NCI-H748 (cell line): ENCODE data around the gene CEBPZ.
"Not testable (repeated sequence)": the region's sequence is repeated elsewhere in the genome, so short reads cannot be mapped to it uniquely, and the experiment has no call there.

ENCODE experiments used
- DNase-seq: peaks from one replicate; lab custom pipeline; 2025; ENCODE audit not compliant: unreplicated experiment; lab: John Stamatoyannopoulos, UW

The CEBPZ gene, protein sequence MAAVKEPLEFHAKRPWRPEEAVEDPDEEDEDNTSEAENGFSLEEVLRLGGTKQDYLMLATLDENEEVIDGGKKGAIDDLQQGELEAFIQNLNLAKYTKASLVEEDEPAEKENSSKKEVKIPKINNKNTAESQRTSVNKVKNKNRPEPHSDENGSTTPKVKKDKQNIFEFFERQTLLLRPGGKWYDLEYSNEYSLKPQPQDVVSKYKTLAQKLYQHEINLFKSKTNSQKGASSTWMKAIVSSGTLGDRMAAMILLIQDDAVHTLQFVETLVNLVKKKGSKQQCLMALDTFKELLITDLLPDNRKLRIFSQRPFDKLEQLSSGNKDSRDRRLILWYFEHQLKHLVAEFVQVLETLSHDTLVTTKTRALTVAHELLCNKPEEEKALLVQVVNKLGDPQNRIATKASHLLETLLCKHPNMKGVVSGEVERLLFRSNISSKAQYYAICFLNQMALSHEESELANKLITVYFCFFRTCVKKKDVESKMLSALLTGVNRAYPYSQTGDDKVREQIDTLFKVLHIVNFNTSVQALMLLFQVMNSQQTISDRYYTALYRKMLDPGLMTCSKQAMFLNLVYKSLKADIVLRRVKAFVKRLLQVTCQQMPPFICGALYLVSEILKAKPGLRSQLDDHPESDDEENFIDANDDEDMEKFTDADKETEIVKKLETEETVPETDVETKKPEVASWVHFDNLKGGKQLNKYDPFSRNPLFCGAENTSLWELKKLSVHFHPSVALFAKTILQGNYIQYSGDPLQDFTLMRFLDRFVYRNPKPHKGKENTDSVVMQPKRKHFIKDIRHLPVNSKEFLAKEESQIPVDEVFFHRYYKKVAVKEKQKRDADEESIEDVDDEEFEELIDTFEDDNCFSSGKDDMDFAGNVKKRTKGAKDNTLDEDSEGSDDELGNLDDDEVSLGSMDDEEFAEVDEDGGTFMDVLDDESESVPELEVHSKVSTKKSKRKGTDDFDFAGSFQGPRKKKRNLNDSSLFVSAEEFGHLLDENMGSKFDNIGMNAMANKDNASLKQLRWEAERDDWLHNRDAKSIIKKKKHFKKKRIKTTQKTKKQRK

DNA sequence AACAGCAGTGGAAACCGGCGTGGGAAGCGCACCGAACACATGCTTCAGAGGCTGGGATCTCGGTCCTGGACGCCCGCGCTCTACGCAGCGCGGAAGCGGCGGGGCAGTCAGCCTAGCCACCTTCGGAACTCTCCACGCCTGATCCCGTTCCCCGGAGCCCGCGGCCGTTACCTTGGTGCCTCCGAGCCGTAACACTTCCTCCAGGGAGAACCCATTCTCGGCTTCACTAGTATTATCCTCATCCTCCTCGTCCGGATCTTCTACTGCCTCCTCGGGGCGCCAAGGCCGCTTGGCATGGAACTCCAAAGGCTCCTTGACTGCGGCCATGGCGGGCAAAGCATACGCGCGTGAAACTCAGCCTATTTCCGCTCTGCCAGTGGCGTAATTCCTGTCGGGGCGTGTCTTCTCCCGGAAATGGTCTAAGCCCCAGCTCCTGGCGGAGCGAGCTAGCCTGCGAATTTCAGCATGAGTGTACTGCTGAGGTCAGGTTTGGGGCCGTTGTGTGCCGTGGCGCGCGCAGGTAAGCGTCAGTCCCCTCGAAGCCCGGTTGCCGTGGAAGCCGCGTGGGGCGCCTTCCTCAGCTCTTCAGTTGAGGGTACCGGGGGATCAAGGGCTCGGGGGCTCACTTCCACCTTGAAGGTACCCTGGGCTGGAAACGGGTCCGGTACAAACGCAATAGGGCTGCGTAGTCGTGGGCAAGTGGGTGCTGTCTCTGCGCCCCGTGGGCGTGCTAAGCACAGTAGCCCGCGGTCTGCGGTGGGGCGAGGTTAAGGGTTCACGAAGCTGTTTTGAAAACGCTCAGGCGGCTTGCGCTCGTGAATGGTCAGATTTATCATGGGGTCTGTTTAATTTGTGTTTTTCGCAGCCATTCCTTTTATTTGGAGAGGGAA is at the start of gene CEBPZ, which contains the start of gene NDUFAF7:
TSS of gene CEBPZ (minus strand) at position 356 of the 890 bp plus-strand sequence. CDS start at position 327, 29 bp downstream.
TSS of gene NDUFAF7 (plus strand) at position 418 of the 890 bp plus-strand sequence. CDS start at position 466, 48 bp downstream.
- DNase-seq, result peak; percentile 90

DNA sequence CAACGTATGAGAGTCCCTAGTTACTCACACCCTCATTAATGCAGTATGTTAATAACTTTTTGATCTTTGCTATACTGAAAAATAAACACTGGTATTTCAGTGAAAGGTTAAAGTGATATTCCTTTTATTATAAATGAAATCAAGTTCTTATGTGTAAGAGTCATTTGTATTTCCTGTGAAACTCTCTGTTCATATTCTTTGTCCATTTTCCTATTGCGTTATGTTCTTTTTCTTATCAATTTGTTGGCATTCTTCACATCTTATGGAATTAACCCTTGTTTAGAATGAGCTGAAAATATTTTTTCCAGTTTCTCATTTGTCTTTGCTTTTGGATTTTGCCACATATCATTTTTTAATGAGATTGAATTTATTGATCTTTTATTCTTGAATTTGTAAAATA is 44.9 kb upstream of the CEBPZ start:
- DNase-seq, result no peak

DNA sequence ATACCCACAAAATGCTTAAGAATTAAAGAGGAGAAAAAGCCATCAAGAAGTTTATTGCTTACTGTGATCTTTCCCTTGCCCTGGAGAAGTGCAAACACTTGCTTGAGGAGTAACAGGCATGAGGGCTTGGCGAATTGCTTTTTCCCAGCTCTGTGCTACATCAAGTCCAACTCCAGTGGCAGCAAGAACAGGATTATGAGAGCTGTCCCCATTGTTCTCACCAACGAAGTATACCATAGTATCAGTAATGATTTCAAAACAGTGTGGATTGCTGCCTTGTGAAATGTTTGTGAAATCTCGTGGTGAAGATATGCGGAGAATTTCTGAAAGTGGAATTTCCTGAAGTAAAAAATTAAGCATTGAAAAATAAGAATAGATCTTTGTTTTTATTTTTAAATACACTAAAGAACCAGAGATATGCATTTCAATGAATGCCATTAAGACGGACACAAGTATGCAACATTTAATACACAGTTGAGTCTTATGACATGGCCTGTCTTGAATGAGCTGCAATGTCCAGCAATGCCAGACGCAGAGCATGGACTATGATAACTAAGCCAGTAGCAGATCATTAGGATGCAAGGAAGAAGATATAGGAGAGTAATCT is 43.1 kb upstream of the CEBPZ start:
- no peak for DNase-seq

DNA sequence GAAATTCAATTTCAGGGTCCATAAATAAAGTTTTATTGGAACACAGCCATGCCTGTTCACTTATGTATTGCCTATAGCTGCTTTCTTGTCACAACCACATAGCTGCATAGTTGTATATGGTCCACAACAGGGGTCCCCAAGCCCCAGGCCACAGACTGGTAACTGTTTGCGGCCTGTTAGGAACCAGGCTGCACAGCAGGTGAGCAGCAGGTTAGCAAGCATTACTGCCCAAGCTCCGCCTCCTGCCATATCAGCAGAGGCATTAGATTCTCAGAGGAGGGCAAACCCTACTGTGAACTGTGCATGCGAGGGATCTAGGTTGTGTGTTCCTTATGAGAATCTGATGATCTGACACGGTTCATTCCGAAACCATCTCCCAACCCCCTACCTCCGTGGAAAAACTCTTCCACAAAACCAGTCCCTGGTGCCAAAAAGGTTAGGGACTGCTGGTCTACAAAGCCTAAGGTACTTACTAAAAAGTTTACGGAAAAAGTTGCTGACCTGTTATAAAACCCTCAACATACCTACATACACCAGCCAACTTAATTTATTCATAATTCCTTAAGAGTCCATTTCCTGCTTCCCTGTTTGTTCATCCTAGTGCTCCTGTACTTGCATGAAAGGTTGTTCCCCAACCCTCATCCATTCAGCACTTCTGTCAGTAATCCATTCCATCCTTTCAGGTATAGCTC is 40.1 kb upstream of the CEBPZ start:
- no peak for DNase-seq

DNA sequence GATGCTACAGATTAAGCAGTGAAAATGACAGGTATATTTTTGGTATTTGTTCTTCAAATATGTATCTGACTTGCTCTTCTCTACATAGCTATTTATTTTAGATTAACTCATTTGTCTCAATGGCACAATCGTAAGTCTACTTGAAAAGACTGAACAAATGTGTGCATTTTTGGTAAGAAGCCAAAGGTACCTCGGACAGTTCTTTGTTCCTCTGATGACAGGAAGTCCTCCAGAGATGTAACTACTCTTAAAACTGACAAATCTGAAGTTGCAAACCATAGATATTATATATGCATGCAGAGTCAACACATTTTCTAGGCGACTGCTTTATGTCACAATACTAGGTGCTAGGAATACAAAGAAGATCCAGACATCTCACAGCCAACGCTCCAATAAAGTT is 36.7 kb upstream of the CEBPZ start:
- DNase-seq, result no peak

DNA sequence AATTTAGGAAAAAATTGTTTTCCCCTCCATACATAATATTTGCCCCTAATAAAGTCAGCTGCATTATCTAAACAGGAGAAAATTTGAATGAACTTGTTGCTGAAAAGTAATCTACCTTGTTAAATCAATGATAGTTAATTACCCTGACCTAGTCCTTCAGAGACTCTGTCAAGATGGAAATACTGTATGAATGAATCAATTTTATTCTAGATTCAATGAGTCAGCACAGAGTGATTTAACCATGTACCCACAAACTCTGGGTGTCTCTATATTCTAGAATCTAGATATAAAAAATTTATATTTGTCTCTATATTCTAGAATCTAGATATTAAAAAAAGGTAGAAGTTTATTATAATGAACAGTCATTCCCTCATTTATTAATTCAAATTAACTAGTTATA is 36.3 kb upstream of the CEBPZ start:
- DNase-seq, result no peak

DNA sequence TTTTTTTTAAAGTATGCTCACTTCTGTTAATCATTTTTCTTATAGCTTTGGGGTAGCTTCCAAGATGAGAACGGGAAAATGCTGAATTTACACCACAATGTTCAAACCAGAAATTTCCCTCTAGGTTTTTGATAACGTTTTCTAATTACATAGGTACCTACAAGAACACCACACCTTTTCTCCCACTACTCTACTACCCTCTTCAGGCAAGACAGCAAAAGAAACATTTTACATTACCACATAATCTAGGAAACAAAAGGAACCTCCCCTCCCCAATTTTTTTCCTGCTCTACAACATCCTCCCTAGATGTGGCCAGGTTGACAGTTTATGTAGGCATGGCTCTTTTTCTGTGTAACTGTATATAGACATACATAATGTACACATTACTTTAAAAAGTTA is 32.4 kb upstream of the CEBPZ start:
- DNase-seq, result no peak

DNA sequence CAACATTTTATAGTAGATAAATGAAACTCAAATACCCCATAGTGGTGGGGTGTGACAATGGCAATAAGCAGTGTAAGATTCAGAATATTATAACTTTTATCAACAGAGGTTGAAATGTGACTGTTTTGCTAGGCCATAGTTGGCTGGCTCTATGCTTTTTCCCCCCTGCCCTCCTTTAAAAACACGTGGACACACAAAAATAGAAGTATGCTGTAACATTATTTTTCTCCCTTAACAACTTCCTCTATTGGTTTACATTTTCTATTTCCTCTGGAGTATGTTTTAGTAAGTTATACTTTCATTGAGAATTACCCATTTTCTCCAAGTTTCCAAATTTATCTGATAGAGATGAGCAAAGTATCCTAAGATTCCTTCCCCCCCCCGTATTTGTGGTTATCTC is 31.1 kb upstream of the CEBPZ start:
- DNase-seq, result no peak

DNA sequence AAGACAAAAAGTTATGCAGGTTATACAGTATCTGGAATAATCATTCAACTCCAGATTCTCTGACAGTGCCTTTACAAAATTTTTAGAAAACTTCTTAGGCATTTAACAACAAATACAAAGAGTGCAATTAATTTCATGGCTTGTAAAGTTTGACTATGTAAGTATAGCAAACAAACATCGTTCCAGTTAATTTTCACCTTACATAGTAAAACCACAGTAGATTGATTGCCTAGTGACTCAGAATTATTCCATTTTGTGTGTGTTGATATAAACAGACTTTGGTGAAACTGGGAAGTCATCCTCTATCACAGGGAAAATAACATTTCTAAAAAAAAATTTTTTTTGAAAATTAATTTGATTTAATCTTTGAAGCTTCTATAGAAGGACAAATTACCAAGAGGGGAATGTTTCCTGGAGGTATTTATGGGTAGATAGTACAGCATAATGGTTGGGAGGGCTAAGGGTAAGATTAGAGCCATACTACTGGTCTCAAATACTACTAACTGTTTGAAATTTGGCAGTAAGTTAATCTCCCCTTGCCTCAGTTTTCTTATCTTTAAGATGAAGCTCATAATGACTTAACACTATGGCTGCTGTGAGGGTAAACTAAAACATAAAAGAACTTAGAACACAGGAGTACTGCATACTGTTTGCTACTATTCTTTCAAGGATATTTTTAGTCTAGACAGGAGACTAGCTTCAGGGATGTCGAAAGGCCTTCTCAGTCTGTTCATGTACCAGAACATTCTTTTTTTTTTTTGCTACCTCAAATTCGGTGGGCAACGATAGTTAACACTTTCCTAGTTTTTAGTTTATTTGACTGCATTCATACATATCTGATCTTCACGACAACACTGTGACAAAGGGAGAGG is 19.7 kb upstream of the CEBPZ start:
- no peak for DNase-seq

DNA sequence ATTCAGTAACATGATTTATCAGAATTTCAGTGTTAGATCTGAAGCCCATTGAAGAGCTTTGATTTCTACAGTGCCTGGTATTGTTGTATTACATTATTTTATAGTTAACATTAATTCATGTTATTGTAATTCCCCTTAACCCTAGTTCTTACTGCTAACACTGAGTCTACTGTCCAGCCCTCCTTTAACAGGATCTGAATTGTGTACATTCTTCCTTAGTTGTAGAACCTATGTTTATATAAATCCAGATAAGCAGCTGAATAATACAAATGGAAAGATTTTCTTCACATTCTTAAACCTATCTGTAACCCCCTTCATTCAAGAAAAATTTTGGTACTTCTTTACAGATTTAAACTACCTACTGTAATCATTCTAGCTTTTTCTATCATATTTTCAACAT is 14.8 kb upstream of the CEBPZ start:
- DNase-seq, result no peak

DNA sequence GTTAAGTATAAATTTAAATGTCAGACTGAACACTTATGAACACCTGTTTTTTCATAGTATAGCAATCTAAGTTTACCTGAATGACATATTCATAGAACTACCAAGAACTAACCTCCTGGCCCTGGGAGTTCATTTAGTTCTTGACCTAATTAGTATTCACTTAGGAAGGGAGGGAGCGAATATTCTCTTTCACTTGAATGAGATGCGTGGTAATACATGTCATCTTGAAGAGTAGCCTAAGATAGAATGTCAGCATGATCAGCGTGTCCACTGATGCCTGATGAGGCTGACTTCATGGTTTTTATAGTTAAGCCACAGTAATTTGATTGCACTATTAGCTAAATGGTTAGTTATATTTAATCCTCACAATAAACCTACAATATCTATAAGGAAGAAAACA is 13.4 kb upstream of the CEBPZ start:
- DNase-seq, result no peak

DNA sequence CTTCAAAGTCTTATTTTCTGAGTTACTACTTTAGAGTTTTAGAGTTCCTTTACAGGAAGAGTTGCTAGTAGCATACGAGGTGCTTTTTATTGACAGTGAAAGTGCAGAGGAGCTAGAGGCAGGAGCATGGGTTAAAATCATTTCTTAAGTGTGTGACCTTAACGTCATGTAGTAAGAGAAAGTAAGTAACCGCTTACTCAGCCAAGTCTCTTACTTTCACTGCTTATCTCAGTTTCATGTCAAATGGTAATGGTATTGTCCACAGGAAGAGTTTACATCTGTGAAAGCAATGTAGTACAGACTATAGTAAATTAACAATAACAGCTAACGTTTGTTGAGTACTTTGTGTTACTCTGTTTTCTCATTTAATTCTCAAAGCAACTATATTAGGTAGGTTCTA is 12.6 kb upstream of the CEBPZ start:
- no peak for DNase-seq

DNA sequence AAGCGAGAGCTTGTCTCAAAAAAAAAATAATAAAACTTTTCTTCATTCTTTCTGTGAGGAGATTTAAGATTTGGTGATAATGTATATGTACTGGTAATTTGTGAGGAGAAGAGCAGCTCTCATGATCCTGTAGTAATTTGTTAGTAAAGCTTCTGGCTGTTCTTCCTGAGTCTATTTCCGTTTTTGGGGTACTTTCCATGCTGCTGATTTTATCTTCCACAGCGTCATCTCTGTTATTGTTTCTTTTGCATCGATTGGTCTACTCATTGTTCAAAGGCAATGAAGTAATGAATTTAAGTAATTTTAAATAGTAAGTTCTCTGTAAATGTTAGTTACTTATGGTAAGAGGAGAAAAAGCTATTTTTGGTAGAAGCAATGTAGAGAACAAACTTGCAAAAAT is 12.0 kb upstream of the CEBPZ start:
- DNase-seq, result no peak

DNA sequence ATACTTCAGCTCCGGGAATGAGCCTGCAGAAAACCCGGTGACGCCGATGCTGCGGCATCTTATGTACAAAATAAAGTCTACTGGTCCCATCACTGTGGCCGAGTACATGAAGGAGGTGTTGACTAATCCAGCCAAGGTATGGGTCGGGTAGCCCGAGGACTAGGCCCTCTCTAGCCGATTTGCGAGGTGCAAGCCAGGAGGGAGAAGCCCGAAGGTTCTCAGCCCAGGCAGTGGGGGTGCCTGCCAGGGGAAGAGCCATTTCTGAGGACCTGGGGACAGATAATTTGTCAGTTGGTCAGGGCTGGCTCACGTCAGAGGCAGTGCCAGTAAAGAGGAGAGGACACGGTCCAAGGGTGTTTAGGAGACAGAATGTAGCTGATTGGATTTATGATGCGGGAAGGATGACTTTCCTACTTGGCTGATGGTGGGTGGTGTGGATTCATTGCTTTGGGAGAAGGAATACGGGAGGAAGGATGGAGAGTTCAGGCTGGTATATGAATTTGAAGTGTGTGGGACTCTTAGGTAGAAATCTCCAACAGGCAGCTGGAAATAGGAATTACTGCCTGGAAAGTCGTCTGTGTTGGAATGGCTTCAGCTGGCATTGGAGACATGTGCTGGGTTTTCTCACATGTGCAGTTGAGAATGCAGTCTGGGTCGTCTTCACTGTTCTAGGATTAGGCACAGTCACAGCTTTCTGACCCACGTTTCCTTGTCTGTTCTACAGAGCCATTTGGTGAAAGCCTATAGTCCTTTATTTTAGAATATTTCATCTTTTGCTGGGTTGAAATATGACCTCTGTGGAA is 936 bp upstream of the CEBPZ start:
- DNase-seq, result peak; percentile 48

DNA sequence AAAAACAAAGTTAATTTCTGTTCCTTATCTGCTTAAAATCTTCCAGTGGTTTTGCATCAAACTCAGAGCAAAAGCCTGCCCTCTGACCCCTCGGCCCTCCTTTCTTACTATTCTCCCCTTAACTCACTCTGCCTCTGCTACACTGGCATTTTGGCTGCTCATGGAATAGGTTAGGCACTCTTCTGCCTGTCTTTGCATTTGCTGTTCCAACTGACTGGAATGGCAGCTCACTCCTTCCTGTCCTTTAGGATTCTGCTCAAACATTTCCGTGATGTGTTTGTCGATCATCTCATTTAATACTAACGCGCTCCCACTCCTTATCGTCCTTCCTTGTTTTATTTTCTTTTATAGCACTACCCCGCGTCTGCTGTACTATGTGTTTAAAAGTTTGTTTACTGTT is 815 bp downstream of the CEBPZ start:
- peak; percentile 9 for DNase-seq

DNA sequence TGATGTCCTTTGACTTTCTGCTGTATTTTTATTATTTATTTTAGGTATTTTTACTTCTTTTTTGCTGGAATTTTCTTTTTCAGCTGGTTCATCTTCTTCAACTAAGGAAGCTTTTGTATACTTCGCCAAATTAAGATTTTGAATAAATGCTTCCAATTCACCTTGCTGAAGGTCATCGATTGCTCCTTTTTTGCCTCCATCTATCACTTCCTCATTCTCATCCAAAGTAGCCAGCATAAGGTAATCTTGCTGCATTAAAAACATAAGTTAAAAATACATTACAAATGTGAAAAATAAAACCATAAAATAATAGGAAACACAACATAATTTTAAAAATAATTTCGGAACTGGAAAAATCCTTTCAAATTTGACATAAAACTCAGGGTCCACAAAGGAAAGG is 2.6 kb downstream of the CEBPZ start:
- no peak for DNase-seq

DNA sequence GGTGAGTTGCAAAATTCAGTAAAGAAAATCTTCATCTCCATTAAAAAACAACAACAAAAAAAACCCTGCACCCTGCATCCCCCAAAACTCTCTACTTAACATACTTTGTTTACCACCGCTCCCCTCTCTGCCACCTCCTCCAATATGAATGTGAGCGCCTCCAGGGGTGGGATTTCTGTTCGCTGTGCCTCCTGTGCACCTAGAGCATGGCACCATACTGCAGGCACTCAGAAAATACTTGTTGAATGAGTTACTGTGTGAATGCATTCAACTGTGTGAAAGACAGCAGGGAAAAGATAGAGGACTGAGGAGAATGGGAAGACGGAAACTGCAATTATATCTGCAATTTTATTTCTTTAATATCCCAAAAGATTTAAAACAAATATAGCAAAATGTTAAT is 4.5 kb downstream of the CEBPZ start:
- no peak for DNase-seq

DNA sequence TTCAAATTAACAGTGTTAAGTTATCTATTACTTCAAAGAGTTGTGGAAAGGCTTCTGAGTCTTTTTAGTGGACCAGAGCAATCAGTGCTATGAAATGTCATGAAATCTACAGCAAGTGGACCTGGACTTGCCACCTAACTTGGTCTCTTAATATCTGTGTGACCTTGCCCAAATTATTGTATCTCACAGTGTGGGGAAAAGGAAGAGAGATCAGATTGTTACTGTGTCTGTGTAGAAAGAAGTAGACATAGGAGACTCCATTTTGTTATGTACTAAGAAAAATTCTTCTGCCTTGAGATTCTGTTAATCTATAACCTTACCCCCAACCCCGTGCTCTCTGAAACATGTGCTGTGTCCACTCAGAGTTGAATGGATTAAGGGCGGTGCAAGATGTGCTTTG is 6.3 kb downstream of the CEBPZ start:
- DNase-seq, result not testable (repeated sequence)
